GM10266 (cell line): ENCODE data around the gene EYA4.
"Not testable (repeated sequence)": the region's sequence is repeated elsewhere in the genome, so short reads cannot be mapped to it uniquely, and the experiment has no call there.

Source experiments
- DNase-seq: peaks from one replicate; pipeline ENCODE4 v3.0.0; 2012; ENCODE audit errors: extremely low spot score
- CTCF ChIP-seq: IDR thresholded peaks from 2 replicates; pipeline ENCODE4 v1.5.1; 2012; ENCODE audit warnings: mild to moderate bottlenecking, low read depth; ENCODE audit not compliant: control insufficient read depth, insufficient read depth; ENCODE audit errors: missing control alignments

Gene EYA4

DNA sequence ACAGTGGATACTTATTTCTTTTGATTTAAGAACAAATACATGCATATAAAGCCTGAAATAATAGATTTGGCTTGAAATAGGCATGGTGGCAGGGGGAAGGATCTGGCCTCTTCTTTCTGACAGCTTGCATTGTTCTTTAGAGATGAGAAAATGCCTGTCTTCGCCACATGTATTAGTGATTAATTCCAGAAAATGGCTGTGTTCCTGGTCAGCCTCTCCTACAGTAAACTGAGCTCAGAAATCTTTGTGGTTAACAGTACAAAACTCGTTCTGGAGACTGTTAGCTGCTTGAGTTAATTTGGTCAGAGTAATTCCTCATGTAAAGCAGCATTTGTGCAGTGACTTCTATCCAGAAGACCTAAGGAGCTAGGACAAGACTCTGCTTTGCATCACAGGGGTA, 151.5 kb downstream of the EYA4 start:
- TF ChIP-seq CTCF: no peak

GRCh38 chr6:133393891-133394290, 152.7 kb downstream of the EYA4 start:
- no peak for TF ChIP-seq CTCF

More for the DNA sequence above, 151.5 kb downstream of the EYA4 start:
- no peak for DNase-seq

DNA sequence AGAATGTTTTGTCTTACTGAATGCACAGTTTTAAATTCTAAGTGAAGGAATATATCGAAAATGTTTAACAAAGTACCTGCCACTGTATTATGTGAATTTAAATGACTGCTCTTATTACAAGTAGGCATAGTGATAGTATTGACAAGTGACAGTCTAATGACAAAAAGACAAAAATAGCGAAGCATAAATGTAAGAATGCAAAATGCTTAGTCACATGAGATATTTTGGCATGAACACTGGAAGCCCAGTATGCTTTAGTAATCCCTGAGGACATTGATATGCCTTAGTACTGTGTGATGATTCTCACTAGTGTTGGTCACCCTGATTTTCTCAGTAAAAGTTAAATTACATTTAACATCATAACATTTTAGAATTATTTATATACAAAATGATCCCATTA, 153.5 kb downstream of the EYA4 start:
- no peak for DNase-seq
- no peak for TF ChIP-seq CTCF

More at GRCh38 chr6:133393891-133394290, 152.7 kb downstream of the EYA4 start:
- no peak for DNase-seq

DNA sequence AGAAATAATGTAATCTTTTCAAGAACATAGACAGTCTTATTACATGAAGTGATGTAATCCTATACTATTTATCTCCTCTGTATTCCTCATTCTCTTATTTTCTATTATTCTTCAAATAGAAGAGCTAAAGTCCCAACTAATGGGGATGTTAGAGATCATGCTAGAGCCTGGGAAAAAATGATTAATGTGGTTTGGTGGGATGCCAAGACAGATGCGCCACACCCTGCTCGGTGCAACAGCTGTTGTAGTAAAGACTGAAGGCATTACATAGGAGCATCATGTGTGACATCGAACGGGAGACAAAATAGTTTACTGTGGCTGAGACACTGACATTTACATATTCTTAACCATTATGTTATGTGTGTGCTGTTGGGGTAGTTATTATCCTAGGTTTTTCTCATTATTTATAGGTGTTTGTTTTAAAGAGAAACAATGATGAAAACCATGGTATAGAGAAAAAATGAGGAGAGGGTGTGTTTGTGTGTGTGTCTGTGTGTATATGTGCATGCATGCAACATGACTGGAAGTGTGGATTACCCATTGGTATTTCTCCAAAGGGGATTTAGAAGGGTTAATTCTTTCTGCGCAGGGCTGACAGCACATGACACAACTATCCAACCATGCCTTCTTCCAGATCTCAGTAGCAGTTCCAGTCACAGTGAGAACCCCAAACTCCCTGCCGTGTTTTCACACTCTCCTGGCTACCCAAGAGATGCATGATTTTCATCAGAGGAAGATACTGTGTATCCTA, 155.3 kb downstream of the EYA4 start:
- DNase-seq: no peak
- no peak for TF ChIP-seq CTCF

DNA sequence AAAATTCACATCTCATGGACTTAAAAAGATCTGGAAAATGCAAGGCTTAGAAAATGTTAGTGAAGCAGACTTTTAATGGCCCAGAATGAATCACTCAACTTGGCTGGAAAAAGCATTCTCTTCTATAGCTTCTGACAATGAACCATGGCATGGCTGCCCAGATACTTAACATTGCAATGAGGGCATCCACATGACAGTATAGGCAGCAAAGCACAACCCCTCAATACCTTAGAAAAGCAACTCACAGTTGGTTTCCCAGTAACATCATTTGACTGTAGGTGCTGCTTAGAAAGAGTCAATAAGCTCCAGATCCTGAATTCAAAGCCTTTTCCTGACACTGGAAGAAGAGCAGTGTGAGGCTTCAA, 155.8 kb downstream of the EYA4 start:
- no peak for TF ChIP-seq CTCF
- DNase-seq: no peak

DNA sequence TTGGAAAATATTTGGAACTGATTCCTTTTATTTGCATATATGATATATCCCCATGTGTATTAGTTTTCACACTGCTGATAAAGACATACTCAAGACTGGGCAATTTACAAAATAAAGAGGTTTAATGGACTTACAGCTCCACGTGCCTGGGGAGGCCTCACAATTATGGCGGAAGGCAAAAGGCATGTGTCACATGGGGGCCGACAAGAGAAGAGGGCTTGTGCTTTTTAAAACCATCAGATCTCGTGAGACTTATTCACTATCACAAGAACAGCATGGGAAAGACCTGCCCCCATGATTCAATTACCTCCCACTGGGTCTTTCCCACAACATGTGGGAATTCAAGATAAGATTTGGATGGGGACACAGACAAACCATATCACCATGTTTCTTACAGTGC, 156.4 kb downstream of the EYA4 start:
- not testable (repeated sequence) for DNase-seq

DNA sequence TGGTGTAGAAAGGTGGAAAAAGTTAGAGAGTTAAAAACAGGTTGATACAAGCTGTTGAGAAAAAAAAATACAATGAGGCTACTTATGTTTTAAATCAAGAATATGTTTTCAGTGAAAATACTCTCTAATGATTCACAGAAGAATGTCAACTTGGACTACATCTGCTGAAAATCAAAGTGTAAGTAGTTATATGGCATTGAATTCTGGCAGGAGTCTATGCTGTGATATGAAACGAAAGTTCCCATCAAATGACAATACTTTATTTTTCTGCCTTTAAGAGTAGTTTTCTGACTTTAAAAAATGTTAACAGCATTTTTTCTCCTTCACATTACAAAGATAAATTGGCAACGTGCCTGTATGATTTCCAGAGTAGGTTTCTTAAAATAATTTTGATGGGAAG, 158.3 kb downstream of the EYA4 start:
- no peak for TF ChIP-seq CTCF

GRCh38 chr6:133404151-133404550, 163.0 kb downstream of the EYA4 start:
- TF ChIP-seq CTCF: no peak
- DNase-seq: no peak

More for the DNA sequence above, 158.3 kb downstream of the EYA4 start:
- no peak for DNase-seq
